Measurements from ENCODE around the gene PTPN18.

PTPN18 gene

GRCh38 chr2:130369965-130370341, 14.1 kb downstream of the PTPN18 start:
- no peak overlapping the region for H3K4me3 ChIP-seq (ENCODE audit: low read length, poor library complexity, severe bottlenecking)
- TF ChIP-seq CTCF (conservative IDR thresholded peaks at IDR 0.05; ENCODE audit: low read length) (no peak), EZH2phosphoT487 (IDR thresholded peaks at IDR 0.05; ENCODE audit: borderline replicate concordance) (no peak)
- no peaks in the 10 kb centered on the region for H4K20me1 ChIP-seq (ENCODE audit: insufficient read depth, low read length, poor library complexity, severe bottlenecking)
- H3F3A ChIP-seq (ENCODE audit: low read depth): no peaks in the 10 kb centered on the region
- peaks cover 22% of the 10 kb centered on the region for H3K27me3 ChIP-seq (ENCODE audit: insufficient read depth, low read length, poor library complexity, severe bottlenecking)
- no peaks in the 10 kb centered on the region for H3K9me2 ChIP-seq (replicated peaks; ENCODE audit: low read depth, low read length)
- H3K4me1 ChIP-seq (ENCODE audit: insufficient read depth, low read length, poor library complexity, severe bottlenecking): peaks cover 16% of the 10 kb centered on the region
- H3K36me3 ChIP-seq (ENCODE audit: insufficient read depth, low read length): no peaks in the 10 kb centered on the region
- peak overlapping the region; percentile 35 for H3K4me2 ChIP-seq (ENCODE audit: low read depth, low read length, poor library complexity, severe bottlenecking)
- H3K79me2 ChIP-seq (ENCODE audit: insufficient read depth, low read length): no peaks in the 10 kb centered on the region
- H2AFZ ChIP-seq (ENCODE audit: low read length): no peak overlapping the region
- no peak overlapping the region for H3K9ac ChIP-seq (ENCODE audit: low read depth, low read length, poor library complexity, severe bottlenecking)
- H3K9me3 ChIP-seq (ENCODE audit: insufficient read depth, low read depth, low read length): no peaks in the 10 kb centered on the region

GRCh38 chr2:130370490-130370889, 14.6 kb downstream of the PTPN18 start:
- Histone ChIP-seq H3K79me2 (ENCODE audit: insufficient read depth, low read length) (no peaks in the 10 kb centered on the region), H2AFZ (ENCODE audit: low read length) (no peak overlapping the region), H3K9me2 (replicated peaks; ENCODE audit: low read depth, low read length) (no peaks in the 10 kb centered on the region), H3K4me1 (ENCODE audit: insufficient read depth, low read length, poor library complexity, severe bottlenecking) (peaks cover 16% of the 10 kb centered on the region), H3F3A (ENCODE audit: low read depth) (no peaks in the 10 kb centered on the region), H3K9ac (ENCODE audit: low read depth, low read length, poor library complexity, severe bottlenecking) (no peak overlapping the region), H3K9me3 (ENCODE audit: insufficient read depth, low read depth, low read length) (no peaks in the 10 kb centered on the region), H3K27me3 (ENCODE audit: insufficient read depth, low read length, poor library complexity, severe bottlenecking) (peaks cover 22% of the 10 kb centered on the region), H3K4me2 (ENCODE audit: low read depth, low read length, poor library complexity, severe bottlenecking) (peak overlapping the region; percentile 35), H4K20me1 (ENCODE audit: insufficient read depth, low read length, poor library complexity, severe bottlenecking) (no peaks in the 10 kb centered on the region), H3K4me3 (ENCODE audit: low read length, poor library complexity, severe bottlenecking) (no peak overlapping the region), H3K36me3 (ENCODE audit: insufficient read depth, low read length) (no peaks in the 10 kb centered on the region)
- TF ChIP-seq EZH2phosphoT487 (IDR thresholded peaks at IDR 0.05; ENCODE audit: borderline replicate concordance) (no peak), CTCF (conservative IDR thresholded peaks at IDR 0.05; ENCODE audit: low read length) (no peak)

- Histone ChIP-seq H3F3A (ENCODE audit: low read depth) (no peaks in the 10 kb centered on the region), H3K9me2 (replicated peaks; ENCODE audit: low read depth, low read length) (no peaks in the 10 kb centered on the region), H4K20me1 (ENCODE audit: insufficient read depth, low read length, poor library complexity, severe bottlenecking) (no peaks in the 10 kb centered on the region), H3K79me2 (ENCODE audit: insufficient read depth, low read length) (no peaks in the 10 kb centered on the region), H3K4me2 (ENCODE audit: low read depth, low read length, poor library complexity, severe bottlenecking) (no peak overlapping the region), H3K9me3 (ENCODE audit: insufficient read depth, low read depth, low read length) (no peaks in the 10 kb centered on the region), H2AFZ (ENCODE audit: low read length) (no peak overlapping the region), H3K4me3 (ENCODE audit: low read length, poor library complexity, severe bottlenecking) (no peak overlapping the region), H3K9ac (ENCODE audit: low read depth, low read length, poor library complexity, severe bottlenecking) (no peak overlapping the region), H3K4me1 (ENCODE audit: insufficient read depth, low read length, poor library complexity, severe bottlenecking) (peaks cover 16% of the 10 kb centered on the region), H3K27me3 (ENCODE audit: insufficient read depth, low read length, poor library complexity, severe bottlenecking) (peaks cover 22% of the 10 kb centered on the region), H3K36me3 (ENCODE audit: insufficient read depth, low read length) (no peaks in the 10 kb centered on the region)
- no peak for TF ChIP-seq CTCF (conservative IDR thresholded peaks at IDR 0.05; ENCODE audit: low read length)
- no peak for TF ChIP-seq EZH2phosphoT487 (IDR thresholded peaks at IDR 0.05; ENCODE audit: borderline replicate concordance)
Observed at GRCh38 chr2:130371723-130372054, 15.8 kb downstream of the PTPN18 start.
